VCaP (cell line): Measurements from ENCODE around the gene CA11.
"Not testable (repeated sequence)": the region's sequence is repeated elsewhere in the genome, so short reads cannot be mapped to it uniquely, and the experiment has no call there.

Experiments used
- H3K27ac ChIP-seq: fragments of 450-650 bp; 2 replicates; pipeline ENCODE4 v1.5.1; 2017
- CTCF ChIP-seq: fragments of 450-650 bp; conservative IDR thresholded peaks from 2 replicates; pipeline ENCODE4 v1.5.1; 2017; ENCODE audit warnings: mild to moderate bottlenecking, moderate library complexity

Gene CA11

DNA sequence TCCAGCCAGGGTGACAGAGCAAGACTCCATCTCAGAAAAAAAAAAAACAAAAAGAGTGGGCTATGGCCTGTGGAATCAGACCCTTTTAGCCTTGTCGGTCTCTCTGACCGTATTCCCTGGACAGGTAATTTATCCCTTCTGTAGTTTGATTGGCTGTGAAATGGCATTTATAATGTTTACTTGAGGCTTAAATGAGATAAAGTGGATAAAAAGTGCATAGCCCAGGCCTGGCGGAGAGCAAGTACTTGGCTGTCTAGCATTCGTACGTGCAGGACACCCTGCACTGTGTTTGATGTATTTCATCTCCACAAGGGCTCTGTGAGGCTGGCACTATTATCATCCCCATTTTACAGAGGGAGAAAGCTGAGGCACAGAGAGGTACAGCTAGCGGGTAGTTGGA, 19.8 kb upstream of the CA11 start:
- H3K27ac ChIP-seq, result no peak overlapping the region
- no peak for TF ChIP-seq CTCF

DNA sequence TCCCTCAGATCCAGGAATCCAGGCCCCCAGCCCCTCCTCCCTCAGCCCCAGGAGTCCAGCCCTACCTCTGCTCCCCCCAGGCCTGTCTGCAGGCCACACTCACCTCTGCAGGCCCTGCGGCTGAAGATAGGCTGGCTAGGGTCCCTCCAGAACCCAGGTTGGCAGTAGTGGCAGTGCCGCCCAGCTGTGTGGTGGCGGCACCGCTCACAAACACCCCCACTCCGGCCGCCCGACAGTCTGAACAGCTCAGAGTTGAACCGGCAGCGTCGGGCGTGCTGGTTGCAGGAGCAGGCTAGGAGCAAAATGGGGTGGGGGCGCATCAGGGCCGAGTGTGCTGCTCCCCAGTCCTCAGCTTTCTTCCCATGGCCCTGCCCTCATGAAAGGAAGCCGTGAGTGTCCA, 18.5 kb upstream of the CA11 start:
- no peak for TF ChIP-seq CTCF
- no peak overlapping the region for H3K27ac ChIP-seq

DNA sequence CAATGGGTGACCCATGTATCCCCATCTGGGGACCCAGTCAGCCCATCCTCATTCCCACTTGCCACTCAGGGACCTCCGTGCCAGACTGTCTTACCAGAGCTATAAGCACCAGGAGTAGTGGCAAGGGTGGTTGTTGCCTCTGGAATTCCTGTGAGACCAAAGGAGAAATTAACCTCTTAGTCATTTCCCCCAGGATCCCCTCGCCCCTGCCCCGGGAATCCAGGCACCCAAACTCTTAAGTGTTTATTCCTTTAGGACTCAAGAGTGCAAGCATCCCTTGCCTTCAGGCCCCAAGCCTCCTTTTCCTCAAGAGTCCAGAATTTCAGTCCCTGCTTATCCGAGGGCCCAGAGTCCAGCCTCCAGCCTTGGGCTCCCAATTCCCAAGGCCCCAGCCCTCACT, 17.7 kb upstream of the CA11 start:
- no peak for TF ChIP-seq CTCF

GRCh38 chr19:48661711-48662090, 15.7 kb upstream of the CA11 start:
- no peak overlapping the region for H3K27ac ChIP-seq

More for the DNA sequence above, 17.7 kb upstream of the CA11 start:
- no peak overlapping the region for H3K27ac ChIP-seq

DNA sequence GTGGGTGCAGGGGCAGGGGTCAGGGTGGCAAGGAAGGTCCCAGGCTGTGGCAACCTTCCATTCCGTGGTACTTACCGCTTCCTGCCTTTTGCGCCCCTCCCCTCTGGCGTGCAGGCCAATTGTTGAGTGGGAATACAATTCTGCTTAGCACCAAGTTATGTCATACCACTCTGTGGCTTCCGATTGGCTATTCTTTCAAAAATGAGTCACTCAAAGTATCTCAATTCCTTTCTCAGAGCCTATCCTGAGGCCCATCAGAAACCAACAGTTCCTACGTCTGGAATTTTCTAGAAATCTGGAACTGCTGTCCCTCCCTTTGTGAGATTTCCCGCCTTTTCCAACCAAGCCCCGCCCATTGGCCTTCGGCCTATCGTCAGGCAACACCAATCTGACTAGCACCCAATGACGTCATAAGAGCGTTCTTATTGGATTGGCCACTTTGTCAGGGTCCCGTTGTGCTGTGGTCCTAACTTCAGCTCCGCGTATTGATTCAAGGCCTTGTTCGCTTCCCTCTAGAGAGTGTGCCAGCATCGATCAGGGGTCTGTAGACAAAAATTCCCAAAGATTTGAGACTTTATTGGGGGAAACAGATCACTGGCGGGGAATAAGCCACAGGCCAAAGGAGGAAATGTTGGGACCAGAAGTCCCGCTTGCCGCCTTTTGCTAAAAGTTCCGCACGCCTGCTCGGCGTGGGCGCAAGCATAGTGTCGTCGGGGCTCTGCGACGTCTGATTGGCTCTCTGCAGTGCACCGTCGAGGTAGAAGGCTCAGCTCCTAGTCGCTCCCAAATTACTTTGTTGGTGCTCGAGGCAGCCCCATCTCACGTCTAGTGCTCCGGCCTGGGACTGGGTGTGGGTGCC, 15.1 kb upstream of the CA11 start:
- TF ChIP-seq CTCF, result no peak
- H3K27ac ChIP-seq, result no peak overlapping the region; the same call in 1 of the 2 replicates

More at GRCh38 chr19:48661711-48662090, 15.7 kb upstream of the CA11 start:
- no peak for TF ChIP-seq CTCF

DNA sequence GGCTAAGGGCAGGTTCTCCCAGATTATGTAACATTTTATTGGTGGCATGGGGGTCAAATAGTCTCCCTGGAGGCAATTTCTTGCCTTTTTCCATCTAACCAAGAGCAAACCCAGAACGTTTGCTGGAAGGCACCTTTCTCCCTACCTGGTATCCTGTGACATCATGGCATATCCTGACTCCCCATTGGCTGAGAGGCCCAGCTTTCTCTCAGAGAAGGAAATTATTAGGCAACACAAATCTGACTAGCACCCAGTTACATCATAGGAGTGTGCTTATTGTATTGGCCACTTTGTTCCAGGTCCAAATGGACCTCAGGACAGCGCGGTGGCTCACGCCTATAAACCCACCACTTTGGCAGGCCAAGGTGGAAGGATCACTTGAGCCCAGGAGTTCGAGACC, 13.8 kb upstream of the CA11 start:
- no peak overlapping the region for H3K27ac ChIP-seq
- TF ChIP-seq CTCF, result no peak

DNA sequence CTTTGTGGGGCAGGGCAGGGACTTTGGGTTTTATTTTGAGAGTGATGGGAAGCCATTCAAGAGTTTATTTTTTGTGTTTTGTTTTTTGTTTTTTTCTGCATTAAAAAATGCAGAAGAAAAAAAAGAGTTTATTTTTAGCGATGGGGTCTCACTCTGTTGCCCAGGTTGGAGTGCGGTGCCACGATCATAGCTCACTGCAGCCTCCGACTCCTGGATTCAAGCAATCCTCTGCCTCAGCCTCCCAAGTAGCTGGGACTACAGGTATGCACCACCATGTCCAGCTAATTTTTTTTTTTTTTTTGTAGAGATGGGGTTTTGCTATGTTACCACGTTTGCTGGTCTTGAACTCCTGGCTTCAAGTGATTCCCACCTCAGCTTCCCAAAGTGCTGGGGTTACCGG, 12.5 kb upstream of the CA11 start:
- H3K27ac ChIP-seq, result no peak overlapping the region
- no peak for TF ChIP-seq CTCF

DNA sequence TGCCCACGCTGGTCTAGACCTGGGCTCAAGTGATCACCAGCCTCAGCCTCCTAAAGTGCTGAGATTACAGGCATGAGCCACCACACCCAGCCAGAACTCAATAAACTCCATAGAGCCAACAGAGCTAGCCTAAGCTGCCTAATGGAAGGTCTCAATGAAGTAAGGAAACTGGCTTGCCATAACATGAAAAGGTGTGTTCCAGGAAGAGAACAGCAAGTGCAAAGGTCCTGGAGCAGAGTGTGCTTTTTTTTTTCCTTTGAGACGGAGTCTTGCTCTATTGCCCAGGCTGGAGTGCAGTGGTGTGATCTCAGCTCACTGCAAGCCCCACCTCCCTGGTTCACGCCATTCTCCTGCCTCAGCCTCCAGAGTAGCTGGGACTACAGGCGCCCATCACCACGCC, 11.8 kb upstream of the CA11 start:
- not testable (repeated sequence) for H3K27ac ChIP-seq
